ENCODE measurements around the gene FCN1.

Gene FCN1

DNA sequence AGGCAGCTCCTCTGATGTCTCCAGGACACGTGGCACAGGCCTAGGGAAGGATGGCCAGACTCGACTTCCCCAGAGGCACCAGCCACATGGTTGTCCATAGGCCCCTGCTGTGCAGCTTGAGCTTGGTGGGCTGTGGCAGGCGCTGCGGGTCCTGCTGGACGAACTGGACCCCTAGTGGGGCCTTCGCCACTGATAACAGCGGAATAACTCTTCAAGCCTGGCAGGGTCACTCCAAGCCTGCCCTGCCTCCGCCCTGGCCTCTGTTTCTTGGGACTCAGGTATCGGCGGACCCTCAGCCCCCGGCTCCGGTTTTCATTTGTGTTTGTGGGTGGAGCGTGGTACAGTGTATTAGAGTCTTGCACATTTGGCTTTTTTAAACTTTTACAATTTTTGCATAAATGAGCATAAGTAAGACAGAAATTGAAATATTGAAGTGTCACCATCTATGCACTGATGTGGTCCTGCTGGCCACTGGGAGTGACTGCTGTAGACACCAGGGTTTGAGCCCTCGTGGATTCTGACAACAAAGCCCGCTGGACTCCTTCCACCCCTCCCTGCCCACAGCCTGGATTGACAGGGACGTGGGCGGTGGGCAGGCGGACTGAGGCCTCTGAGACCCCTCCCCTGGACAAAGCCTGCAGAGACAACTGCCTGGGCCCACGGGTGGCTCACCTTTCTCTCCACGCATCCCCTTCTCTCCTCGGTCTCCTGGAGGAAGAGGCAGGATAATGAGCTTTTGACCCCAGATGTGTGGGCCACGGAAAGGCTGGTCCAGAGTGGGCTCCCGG is 3.8 kb downstream of the FCN1 start:
- no peak for DNase-seq (ENCODE audit: low read depth)

DNA sequence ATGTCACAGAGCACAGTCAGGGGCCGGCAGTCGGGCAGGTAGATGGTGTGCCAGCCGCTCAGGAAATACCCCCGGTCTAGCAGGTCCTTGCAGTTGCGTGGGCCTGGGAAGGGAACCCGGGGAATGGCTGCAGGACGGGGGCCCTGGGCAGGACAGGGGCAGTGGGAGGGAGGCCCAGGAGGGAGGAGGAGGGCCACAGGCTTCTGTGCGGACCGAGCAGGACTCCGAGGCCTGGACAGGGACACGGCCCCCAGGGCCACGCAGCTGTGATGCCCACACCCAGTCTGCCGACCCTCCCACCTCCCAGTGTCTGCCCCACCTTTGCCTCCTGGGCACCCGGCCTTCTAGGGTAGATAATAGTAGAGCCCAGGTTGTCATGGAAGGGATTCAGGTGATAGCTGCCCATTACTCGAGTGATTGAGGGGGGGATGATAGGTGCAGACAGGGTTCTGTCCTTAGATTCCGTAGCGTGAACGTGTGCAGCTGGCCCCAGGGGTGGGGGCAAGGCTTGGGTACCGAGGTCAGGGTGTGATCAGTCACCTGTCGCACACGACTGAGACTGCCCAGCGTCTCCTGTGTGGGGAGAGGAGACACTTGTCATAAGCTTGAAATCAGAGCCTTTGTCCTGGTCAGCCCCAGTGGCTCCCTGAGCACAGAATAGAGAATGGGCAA is 4.5 kb downstream of the FCN1 start:
- no peak for DNase-seq (ENCODE audit: low read depth)

DNA sequence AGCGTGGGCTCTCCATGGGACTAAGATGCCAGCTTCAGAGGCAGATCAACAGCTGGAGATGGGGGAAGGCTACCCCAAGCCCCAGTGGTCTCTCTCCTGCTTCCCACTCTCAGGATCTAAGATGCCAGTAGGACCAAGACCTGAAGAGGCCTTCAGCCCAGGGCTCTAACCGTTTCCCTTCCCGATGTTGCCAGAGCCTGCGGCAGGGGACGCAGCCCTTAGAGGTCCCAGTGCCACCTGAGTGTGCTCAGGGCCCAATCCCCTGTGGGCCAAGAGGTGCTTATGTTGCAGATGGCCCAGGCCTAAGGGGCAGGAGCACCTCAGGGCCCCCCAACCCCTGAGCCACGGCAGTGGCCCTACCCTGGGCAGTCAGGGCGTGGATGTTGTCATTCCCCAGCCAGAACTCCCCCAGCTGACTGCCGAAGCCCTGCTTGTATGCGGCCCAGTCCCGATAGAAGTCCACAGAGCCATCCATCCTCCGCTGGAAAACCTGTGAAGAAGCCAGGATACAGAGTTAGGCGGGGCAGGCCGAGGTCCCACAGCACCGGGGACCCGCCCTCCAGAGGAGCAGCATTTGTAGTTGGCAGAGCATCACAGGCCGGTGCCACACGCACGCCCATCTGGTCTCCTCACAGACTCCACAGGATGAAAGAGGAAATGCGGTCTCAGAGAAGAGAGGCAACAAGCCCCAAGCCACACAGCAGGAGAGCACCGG is 5.4 kb downstream of the FCN1 start:
- DNase-seq (ENCODE audit: low read depth), result no peak

DNA sequence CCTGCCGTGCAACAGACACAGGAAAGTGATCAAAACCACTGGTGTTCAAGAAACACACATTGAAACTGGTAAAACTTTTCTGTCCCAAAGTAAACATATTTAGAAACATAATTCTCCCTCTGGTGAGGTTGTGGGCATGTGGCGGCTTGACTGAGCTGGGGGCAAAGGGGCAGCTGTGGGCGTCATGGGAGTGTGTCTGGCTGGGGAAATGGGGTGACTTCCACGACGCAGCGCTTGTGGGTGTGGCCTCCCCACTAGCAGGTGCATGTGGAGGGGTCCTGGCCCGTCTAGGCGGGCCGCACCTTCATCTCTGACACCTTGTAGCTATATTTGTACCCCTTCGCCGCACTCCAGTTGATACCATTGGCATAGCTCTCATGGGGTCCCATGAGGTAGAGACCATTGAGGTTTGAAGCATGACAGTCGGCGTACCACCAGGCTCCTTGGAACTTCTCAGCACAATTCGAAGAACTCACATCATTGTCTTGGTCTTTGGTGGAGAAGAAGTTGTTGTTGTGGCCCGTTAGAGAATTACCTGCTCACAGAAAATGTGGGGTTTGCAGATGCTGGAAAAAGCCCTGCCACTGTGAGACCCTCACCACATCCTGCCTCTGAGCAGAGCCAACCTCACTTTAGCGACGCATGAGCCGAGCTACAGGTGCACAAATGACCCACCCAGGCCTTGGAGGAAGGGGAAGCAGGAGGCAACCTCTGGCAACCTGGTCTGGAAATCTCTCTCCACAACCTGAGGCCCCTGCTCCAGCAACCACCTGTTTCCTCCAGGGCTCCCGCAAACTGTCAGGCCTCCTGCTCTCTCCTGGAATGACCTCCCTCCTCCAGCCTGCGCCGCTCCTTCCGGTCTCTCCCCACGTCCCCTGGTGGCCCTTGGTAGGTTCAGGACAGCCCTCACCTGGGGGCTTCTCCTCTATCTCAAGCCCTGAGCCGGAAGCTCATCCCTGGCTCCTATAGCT is 7.9 kb downstream of the FCN1 start:
- no peak for DNase-seq (ENCODE audit: low read depth)

DNA sequence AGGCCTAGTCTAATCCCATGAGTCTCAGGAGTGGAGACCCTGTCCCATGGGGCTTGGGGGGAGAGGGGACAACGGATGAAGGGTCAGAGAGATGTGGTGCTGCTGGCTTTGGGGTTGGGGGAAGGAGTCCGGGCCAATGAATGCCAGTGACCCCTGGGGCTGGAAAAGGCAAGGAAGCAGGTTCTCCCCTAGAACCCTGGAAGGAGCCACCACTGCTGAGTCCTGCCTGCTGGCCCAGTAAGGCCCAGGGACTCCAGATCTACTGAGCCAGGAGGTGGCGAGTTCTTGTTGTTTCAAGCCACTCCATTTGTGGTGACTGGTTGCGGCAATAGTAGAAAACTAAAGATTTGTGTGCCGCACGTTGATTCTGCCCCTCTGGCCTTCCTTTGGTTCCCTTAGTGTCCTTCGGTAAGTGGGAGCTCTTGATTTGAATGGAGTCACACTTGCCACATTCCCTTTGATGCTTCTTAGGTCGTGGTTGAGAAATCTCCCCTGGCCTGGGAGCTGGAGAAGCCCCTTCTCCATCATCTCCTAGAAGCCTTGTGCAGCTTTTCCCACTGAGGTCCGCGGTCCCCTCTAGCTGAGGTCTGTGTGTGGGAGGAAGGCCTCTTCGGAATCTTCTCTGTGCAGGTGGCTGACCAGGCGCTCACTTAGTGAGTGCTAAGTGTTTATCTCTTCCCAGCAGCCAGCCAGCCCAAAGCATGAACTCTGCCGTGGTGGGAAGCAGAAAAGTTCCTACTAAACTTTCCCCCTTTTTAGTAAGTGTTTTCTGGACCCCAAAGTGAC is 9.0 kb downstream of the FCN1 start:
- DNase-seq (ENCODE audit: low read depth), result no peak

DNA sequence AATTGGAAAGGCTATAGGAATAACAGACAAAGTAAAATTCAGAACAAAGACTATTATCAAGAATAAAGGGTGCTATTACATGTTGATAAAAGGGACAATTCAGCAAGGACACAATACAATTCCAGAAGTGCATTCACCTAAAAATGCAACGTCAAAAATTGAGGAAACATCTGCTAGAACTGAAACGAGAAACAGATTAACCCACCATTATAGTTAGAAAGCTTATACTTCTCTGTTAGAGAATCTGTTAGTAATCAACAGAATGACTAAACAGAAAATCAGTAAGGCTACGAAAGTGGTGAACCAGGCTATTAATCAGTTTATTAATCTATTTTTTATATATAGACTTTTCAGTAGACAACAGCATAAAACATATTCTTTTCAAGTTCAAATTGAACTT is 14.8 kb downstream of the FCN1 start:
- no peak for DNase-seq (ENCODE audit: low read depth)

DNA sequence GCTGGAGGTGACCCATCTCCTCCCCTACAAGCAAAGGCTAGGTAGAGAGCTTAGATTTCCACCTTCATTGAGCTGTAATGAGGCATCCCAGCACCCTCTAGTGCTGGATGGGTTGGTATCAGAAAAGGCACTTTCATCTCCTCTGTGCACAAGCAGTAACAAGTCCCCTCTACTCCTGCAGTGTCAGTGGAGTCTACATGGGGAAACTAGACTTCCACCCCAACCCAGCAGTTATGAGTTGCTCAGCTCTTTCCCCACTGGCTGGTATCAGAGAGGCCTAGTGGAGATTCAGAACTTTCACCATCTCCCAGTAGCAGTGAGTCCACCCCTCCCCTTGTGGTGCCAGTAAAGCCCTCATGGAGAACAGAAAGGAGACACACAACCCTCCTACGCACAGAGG is 17.9 kb downstream of the FCN1 start:
- no peak for DNase-seq (ENCODE audit: low read depth)

DNA sequence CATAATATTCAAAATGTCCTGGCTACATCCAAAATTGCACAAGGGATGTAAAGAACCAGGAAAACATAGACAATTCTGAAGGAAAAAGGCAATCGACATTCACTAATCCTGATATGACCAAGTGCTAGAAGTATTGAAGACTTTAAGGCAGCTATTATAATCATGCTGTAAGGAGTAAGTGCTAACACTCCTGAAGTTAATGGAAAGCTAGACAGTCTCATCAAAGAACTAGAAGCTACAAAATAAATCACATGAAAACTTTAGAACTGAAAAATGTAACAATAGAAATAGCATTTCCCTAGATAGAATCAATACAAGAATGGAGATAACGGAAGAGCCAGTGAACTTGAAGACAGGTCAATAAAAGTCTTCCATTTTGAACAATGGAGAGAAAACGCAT is 18.5 kb downstream of the FCN1 start:
- DNase-seq (ENCODE audit: low read depth), result no peak

DNA sequence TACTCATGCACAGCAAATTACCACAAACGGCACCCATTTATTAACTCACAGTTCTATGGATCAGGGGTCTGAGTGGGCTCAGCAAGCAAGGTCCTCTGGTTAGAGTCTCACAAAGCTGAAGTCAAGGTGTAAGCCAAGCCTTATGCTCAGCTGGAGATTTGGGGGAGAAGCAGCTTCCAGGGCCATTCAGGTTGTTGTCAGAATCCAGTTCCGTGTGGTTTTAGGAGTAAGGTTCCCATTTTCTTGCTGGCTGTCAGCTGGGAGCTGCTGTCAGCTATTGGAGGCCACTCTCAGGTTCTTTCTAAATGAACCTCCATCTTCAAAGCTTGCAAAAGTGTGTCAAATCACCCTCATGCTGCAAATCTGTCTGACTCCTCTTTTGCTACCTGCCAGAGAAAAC is 19.4 kb downstream of the FCN1 start:
- no peak for DNase-seq (ENCODE audit: low read depth)

DNA sequence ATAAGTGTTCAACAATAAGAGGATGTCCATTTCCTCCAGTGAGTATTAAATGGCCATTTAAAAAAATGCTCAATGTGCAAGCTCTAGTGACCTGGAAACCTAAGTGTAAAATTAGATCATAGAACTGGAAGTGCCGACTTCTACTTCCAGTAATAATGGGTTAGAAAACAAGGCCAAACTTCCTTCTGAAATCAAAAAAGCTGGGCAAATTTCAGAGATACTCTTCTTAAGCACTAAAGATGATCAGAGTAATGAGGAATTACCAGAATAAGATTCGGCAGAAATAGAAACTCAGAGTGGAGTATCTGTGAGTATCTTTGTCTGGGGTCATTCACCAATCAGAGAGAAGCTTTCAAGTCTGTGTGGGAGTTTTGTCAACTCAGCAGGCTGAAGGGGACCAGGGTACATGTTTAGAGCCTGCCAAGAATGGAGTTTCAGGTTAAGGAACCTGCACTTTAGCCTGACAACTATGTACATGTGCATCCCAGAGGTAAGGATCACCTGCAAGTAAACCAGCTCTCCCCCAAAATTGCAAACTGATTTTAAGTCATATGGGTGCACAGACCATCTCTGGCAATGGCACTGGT is 20.0 kb downstream of the FCN1 start:
- no peak for DNase-seq (ENCODE audit: low read depth)

DNA sequence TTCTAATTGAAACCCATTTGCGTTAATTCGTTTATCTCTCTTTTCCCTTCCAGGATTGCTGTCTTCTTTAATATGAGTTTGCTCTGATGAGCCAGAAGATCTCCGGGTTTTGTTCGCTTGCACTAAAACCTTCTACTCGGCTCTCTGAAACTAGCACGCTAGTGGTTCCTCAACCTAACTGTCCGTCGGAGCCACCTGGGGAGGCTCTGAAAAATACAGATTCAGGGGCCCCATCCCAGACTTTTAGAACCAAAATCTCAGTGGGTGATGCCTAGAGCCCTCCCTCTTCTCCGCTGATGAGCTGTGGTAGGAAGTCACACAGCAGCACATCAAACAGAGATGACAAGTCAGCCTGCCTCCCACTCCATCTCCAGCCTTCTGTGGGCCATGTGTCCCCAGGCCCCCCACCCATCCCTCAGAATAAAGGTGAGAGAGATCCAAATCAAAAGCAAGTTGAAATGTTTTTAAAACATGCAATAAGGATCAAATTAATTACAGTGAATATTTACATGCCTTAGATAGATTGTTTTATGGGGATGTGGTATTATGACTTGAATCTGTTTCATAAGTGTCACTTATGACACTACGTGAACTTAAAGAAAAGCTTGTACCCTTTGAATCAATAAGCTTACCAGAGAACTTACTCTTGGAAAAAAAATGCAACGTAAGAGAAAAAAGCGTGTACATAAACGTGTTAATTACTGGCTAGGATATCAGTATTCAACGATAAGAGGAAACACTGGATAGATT is 20.7 kb downstream of the FCN1 start:
- no peak for DNase-seq (ENCODE audit: low read depth)

DNA sequence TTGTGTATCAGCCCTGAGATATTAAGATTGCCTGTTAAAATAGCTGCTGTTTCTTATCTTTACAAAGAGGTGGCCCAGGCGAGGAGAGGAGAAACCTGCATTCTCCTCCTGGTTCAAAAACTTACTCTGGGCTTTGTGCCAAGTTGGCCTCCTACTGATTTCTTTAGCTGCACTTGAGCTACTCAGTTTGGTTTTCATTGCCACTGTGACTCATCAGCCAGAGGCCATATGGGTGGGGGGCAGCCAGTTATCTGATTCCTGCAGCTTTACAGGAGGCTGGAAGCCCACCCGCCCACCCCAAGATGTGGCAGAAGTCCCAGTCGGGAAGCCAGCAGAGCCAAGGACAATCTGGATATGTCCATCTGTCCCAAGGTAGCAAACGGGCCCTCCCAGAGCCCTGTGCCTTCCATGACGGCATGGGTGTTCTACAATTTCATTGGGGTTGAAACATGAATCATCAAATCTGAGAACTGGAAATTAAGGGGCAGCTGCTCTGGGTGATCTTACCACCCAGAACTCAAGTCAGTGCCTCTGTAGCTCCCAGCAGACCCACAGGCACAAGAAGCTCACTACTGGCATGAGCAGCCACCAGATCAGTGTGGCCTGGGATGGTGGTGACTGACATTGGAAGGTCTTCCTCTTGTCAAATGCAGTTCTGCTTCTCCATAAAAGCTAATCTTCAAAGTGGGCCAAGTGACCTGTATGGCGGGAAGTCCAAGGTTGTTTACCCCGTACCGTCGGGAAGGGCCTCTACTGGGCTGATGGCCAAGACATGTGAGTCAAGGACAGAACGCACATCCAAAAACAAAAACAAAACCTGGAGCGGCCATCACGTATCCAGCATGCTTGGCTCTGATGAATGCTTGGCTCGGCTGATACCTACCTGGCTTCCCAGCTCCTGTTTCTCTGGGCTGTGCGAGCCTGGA is 21.5 kb downstream of the FCN1 start:
- DNase-seq (ENCODE audit: low read depth), result no peak

DNA sequence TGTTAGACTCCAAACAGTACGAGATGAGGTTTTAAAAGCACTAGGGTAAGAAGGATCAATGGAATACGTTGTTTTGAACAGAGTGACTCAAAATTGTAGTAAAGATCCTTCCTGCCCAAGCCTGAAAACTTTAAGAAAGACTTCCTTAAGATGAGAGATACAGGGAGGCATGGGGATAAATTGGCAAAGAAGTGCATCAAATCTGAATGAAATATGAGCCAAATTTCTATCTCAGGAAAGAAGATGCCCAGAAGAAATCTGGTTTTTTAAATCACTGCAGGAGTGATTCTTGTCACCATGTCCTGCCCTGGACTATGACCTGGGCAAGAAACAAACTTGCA is 22.2 kb downstream of the FCN1 start:
- DNase-seq (ENCODE audit: low read depth), result no peak

DNA sequence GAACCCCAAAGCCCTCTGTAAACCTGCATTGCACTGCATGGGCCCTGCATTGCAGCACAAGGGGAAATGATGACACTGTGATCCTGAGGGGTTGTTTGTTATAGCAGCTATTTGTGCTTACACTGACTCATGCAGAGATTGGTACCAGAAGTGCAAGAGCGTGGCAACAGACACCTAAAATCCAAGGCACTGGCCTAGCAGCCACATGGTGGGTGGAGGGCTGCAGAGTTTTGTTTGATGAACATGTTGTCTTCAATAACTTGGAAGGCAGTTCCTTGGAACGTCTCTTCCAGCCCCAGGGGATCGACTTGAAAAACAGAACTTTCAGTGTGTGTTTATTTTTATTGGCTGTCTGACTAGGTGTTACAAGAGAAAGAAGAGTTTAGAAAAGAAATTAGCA is 22.6 kb downstream of the FCN1 start:
- DNase-seq (ENCODE audit: low read depth), result no peak

DNA sequence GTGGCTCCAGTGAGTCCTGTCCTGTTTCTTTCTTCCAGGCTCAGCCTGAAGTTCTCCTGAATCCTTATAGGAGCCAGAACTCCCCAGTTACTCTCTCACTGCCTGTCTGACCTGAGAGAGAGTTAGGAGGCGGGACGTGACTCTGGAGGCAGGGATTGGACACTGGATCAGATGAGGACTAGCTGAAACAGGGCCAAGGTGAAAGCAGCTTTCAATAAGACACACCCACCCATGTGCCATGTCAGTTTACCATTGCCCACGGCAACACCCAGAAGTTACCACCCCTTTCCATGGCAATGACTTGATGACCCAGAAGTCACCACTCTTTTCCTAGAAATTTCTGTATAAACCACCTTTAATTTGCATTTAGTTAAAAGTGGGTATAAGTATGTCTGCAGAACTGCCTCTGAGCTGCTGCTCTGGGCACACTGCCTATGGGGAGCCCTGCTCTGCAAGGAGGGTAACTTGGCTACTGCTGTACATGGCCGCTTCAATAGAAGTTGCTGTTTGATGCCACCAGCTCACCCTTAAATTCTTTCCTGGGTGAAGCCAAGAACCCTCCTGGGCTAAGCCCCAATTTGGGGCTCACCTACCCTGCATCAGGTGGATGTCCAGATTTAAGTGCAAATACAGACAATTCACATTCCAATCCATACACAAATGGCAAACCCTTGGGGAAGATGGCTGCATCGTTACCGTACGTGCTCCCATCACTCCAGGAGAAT is 23.4 kb downstream of the FCN1 start:
- no peak for DNase-seq (ENCODE audit: low read depth)

DNA sequence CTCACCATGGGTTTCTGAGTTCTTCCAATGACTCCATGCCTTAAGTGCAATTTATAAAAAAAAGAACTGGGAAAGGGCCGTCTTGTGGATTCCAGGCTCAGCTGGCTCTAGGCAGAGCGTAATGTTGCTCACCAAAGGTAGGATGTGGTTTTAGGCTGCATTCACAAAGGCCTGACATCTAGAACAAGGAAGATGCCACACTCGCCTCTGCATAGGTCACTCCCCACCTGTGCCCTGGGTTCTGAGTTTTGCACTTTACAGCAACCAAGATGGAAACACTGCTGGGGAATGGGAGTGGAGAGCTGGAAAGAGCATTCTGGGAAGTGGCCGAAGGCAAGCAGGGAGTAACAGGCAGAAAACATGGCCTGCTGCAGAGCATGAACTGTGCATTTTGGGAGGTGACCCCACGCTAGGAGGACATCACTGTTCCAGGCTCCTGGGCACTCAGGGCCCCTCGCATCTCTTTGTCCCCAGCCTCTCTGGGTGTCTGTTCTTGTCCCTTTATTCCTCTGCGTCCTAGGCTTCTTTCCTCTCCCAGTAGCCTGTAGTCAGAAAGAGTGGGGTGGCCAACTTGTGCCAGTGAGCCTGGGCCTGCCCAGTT is 24.8 kb downstream of the FCN1 start:
- no peak for DNase-seq (ENCODE audit: low read depth)

DNA sequence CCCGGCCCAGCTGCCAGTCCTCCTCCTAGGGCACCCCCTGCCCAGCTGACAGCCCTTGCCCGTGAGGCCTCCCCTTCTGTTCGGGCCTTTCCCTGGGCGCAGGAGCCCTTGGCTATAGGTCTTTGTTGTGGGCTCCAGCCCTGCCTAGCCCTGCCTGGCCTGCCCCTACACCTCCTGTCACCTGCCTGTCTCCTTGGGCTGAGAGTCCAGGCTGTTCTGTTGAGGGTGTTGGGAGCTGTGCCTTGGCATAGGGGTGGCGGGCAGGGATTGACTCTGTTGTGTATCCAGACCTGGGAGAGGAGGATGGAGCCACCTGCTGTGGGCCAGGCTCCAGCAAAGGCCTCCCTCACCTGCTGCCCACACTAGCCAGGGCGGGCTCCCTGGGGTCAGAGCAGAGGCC is 25.5 kb downstream of the FCN1 start:
- DNase-seq (ENCODE audit: low read depth), result no peak

DNA sequence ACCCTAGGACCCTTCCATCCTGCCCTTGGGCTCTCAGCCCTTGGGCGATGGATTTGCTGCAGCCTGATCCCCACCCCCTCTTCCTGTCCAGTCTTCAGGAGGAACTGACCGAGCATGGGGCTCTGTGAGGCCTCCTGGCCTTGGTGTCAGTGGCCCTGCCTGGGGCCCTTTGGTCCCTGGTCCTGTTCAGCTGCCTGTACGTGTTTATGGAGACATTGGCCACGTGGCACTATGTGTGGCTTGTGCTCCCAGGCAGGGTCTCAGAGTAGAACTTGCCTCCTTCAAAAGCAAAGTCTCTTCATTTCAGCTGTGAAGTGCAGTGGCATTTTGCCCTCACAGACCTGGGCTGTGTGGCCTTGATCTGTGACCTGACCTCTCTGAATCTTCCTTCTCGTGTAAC is 26.0 kb downstream of the FCN1 start:
- no peak for DNase-seq (ENCODE audit: low read depth)
